ENCODE data around the gene COPB1.

Gene COPB1

GRCh38 chr11:14420223-14420622 lies 79.4 kb downstream of the COPB1 start:
- no peak overlapping the region for H3K9ac ChIP-seq (ENCODE audit: low read depth, low read length)
- H3K9me3 ChIP-seq (ENCODE audit: control insufficient read depth, insufficient read depth, low read length): no peaks in the 10 kb centered on the region
- no peaks in the 10 kb centered on the region for H3K27me3 ChIP-seq (ENCODE audit: control insufficient read depth, insufficient read depth, low read length)
- no peaks in the 10 kb centered on the region for H3K36me3 ChIP-seq (ENCODE audit: control insufficient read depth, insufficient read depth, low read length)
- H3K4me1 ChIP-seq (ENCODE audit: control insufficient read depth, insufficient read depth, low read length): peaks cover 11% of the 10 kb centered on the region
- H3K4me3 ChIP-seq (ENCODE audit: low read depth, low read length): no peak overlapping the region

- Histone ChIP-seq H3K4me3 (ENCODE audit: low read depth, low read length) (no peak overlapping the region), H3K4me1 (ENCODE audit: control insufficient read depth, insufficient read depth, low read length) (peaks cover 14% of the 10 kb centered on the region), H3K9me3 (ENCODE audit: control insufficient read depth, insufficient read depth, low read length) (no peaks in the 10 kb centered on the region), H3K9ac (ENCODE audit: low read depth, low read length) (no peak overlapping the region), H3K36me3 (ENCODE audit: control insufficient read depth, insufficient read depth, low read length) (no peaks in the 10 kb centered on the region), H3K27me3 (ENCODE audit: control insufficient read depth, insufficient read depth, low read length) (no peaks in the 10 kb centered on the region)
These were observed 80.7 kb downstream of the COPB1 start for GRCh38 chr11:14418801-14419417.

- H3K4me3 ChIP-seq (ENCODE audit: low read depth, low read length): no peak overlapping the region
- H3K9me3 ChIP-seq (ENCODE audit: control insufficient read depth, insufficient read depth, low read length): no peaks in the 10 kb centered on the region
- no peaks in the 10 kb centered on the region for H3K27me3 ChIP-seq (ENCODE audit: control insufficient read depth, insufficient read depth, low read length)
- peaks cover 15% of the 10 kb centered on the region for H3K4me1 ChIP-seq (ENCODE audit: control insufficient read depth, insufficient read depth, low read length)
- no peak overlapping the region for H3K9ac ChIP-seq (ENCODE audit: low read depth, low read length)
- no peaks in the 10 kb centered on the region for H3K36me3 ChIP-seq (ENCODE audit: control insufficient read depth, insufficient read depth, low read length)
These were observed 81.8 kb downstream of the COPB1 start for GRCh38 chr11:14417617-14418374.

- Histone ChIP-seq H3K4me3 (ENCODE audit: low read depth, low read length) (no peak overlapping the region), H3K9ac (ENCODE audit: low read depth, low read length) (no peak overlapping the region), H3K4me1 (ENCODE audit: control insufficient read depth, insufficient read depth, low read length) (peaks cover 9% of the 10 kb centered on the region), H3K36me3 (ENCODE audit: control insufficient read depth, insufficient read depth, low read length) (no peaks in the 10 kb centered on the region), H3K27me3 (ENCODE audit: control insufficient read depth, insufficient read depth, low read length) (no peaks in the 10 kb centered on the region), H3K9me3 (ENCODE audit: control insufficient read depth, insufficient read depth, low read length) (no peaks in the 10 kb centered on the region)
These were observed 82.4 kb downstream of the COPB1 start for GRCh38 chr11:14417186-14417585.

- H3K9me3 ChIP-seq (ENCODE audit: control insufficient read depth, insufficient read depth, low read length): no peaks in the 10 kb centered on the region
These were observed 84.8 kb downstream of the COPB1 start for GRCh38 chr11:14414470-14415461.

GRCh38 chr11:14413307-14414069 lies 86.1 kb downstream of the COPB1 start:
- Histone ChIP-seq H3K36me3 (ENCODE audit: control insufficient read depth, insufficient read depth, low read length) (no peaks in the 10 kb centered on the region), H3K9ac (ENCODE audit: low read depth, low read length) (no peak overlapping the region), H3K4me3 (ENCODE audit: low read depth, low read length) (no peak overlapping the region), H3K9me3 (ENCODE audit: control insufficient read depth, insufficient read depth, low read length) (no peaks in the 10 kb centered on the region), H3K27me3 (ENCODE audit: control insufficient read depth, insufficient read depth, low read length) (no peaks in the 10 kb centered on the region), H3K4me1 (ENCODE audit: control insufficient read depth, insufficient read depth, low read length) (peaks cover 29% of the 10 kb centered on the region)

More at GRCh38 chr11:14414470-14415461, 84.8 kb downstream of the COPB1 start:
- Histone ChIP-seq H3K4me1 (ENCODE audit: control insufficient read depth, insufficient read depth, low read length) (peaks cover 21% of the 10 kb centered on the region), H3K4me3 (ENCODE audit: low read depth, low read length) (no peak overlapping the region), H3K27me3 (ENCODE audit: control insufficient read depth, insufficient read depth, low read length) (no peaks in the 10 kb centered on the region), H3K9ac (ENCODE audit: low read depth, low read length) (no peak overlapping the region), H3K36me3 (ENCODE audit: control insufficient read depth, insufficient read depth, low read length) (no peaks in the 10 kb centered on the region)

GRCh38 chr11:14411818-14412217 lies 87.8 kb downstream of the COPB1 start:
- Histone ChIP-seq H3K4me1 (ENCODE audit: control insufficient read depth, insufficient read depth, low read length) (peaks cover 38% of the 10 kb centered on the region), H3K36me3 (ENCODE audit: control insufficient read depth, insufficient read depth, low read length) (no peaks in the 10 kb centered on the region), H3K9me3 (ENCODE audit: control insufficient read depth, insufficient read depth, low read length) (no peaks in the 10 kb centered on the region), H3K27me3 (ENCODE audit: control insufficient read depth, insufficient read depth, low read length) (no peaks in the 10 kb centered on the region), H3K4me3 (ENCODE audit: low read depth, low read length) (no peak overlapping the region), H3K9ac (ENCODE audit: low read depth, low read length) (no peak overlapping the region)

- no peak overlapping the region for H3K4me3 ChIP-seq (ENCODE audit: low read depth, low read length)
- no peaks in the 10 kb centered on the region for H3K27me3 ChIP-seq (ENCODE audit: control insufficient read depth, insufficient read depth, low read length)
- H3K9me3 ChIP-seq (ENCODE audit: control insufficient read depth, insufficient read depth, low read length): no peaks in the 10 kb centered on the region
- H3K9ac ChIP-seq (ENCODE audit: low read depth, low read length): no peak overlapping the region
- peaks cover 37% of the 10 kb centered on the region for H3K4me1 ChIP-seq (ENCODE audit: control insufficient read depth, insufficient read depth, low read length)
- no peaks in the 10 kb centered on the region for H3K36me3 ChIP-seq (ENCODE audit: control insufficient read depth, insufficient read depth, low read length)
These were observed 89.7 kb downstream of the COPB1 start for GRCh38 chr11:14409891-14410290.

- Histone ChIP-seq H3K9me3 (ENCODE audit: control insufficient read depth, insufficient read depth, low read length) (no peaks in the 10 kb centered on the region), H3K4me3 (ENCODE audit: low read depth, low read length) (no peak overlapping the region), H3K27me3 (ENCODE audit: control insufficient read depth, insufficient read depth, low read length) (no peaks in the 10 kb centered on the region), H3K4me1 (ENCODE audit: control insufficient read depth, insufficient read depth, low read length) (peaks cover 34% of the 10 kb centered on the region), H3K9ac (ENCODE audit: low read depth, low read length) (no peak overlapping the region), H3K36me3 (ENCODE audit: control insufficient read depth, insufficient read depth, low read length) (no peaks in the 10 kb centered on the region)
These were observed 91.0 kb downstream of the COPB1 start for GRCh38 chr11:14408612-14409011.
